HG03045 (cell line): ENCODE data around the gene RAB7A.
"Not testable (repeated sequence)": the region's sequence is repeated elsewhere in the genome, so short reads cannot be mapped to it uniquely, and the experiment has no call there.

Experiments
- ATAC-seq: cut with Tn5 transposase; IDR thresholded peaks from one replicate; pipeline ENCODE4 v1.9.1; 2021; ENCODE audit warnings: mild to moderate bottlenecking, moderate library complexity; ENCODE audit not compliant: unreplicated experiment

RAB7A gene

DNA sequence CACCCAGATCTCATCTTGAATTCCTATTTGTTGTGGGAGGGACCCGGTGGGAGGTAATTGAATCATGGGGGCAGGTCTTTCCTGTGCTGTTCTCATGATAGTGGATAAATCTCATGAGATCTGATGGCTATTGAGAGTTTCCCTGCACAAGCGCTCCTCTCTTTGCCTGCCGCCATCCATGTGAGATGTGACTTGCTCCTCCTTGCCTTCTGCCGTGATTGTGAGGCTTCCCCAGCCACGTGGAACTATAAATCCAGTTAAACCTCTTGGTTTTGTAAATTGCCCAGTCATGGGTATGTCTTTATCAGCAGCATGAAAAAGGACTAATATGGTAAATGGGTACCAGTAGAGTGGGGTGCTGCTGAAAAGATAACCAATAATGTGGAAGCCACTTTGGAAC lies 23.6 kb downstream of the RAB7A start:
- ATAC-seq: not testable (repeated sequence)

DNA sequence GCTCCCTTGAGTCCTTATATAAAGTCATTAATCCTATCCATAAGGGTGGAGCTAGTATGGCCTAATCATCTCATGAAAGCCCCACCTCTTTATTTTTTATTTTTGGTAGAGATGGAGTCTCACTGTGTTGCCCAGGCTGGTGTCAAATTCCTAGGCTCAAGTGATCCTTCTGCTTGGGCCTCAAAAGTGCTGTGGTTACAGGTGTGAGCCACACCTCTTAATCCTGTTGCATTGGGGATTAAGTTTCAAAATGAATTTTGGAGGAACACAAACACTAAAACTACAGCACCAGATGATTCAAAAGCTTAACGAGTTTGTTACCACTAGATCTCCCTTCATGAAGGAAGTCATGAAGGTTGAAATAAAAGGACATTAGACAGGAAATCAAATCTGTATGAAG lies 27.7 kb downstream of the RAB7A start:
- no peak for ATAC-seq

GRCh38 chr3:128760042-128760441 lies 34.1 kb downstream of the RAB7A start:
- no peak for ATAC-seq

DNA sequence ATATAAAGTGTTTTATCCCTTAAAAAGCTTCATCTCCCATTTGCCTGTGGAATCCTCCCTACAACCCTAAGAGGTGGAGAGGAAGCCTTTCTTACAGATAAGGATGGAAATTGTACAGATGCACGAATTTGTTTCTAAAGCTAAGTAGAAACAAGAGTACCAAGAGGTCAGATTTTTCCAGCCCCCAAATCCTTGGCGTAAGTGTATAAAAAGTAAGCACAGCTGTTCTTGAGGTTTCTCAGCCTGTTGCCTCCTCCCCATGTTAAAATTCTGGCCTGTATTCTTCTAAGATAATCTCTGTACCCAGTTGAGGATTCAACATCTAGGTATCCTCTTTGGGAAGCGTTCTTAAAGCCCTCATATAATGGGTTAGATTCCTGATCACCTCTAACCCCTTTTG lies 34.9 kb downstream of the RAB7A start:
- no peak for ATAC-seq

GRCh38 chr3:128761392-128761791 lies 35.4 kb downstream of the RAB7A start:
- ATAC-seq: no peak

DNA sequence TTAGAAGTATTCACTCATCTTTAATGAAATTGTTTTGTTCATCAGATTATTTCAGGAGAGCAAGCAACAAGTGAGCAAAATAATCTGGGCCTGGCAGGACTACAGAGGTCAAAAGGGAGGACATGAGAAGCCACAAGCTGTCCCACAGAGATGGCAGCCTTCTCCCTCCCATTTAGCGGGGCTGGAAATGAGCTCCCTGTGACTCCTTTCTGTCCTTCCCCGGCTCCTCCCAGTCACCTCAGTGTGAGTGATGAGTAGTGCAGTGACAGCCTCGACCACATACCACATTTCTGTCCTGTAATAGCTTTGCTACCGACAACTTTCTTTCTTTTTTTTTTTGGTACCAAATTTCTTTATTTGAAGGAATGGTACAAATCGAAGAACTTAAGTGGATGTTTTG lies 38.0 kb downstream of the RAB7A start:
- ATAC-seq: no peak

- ATAC-seq: no peak
Measured at GRCh38 chr3:128764863-128765262, 38.9 kb downstream of the RAB7A start.

DNA sequence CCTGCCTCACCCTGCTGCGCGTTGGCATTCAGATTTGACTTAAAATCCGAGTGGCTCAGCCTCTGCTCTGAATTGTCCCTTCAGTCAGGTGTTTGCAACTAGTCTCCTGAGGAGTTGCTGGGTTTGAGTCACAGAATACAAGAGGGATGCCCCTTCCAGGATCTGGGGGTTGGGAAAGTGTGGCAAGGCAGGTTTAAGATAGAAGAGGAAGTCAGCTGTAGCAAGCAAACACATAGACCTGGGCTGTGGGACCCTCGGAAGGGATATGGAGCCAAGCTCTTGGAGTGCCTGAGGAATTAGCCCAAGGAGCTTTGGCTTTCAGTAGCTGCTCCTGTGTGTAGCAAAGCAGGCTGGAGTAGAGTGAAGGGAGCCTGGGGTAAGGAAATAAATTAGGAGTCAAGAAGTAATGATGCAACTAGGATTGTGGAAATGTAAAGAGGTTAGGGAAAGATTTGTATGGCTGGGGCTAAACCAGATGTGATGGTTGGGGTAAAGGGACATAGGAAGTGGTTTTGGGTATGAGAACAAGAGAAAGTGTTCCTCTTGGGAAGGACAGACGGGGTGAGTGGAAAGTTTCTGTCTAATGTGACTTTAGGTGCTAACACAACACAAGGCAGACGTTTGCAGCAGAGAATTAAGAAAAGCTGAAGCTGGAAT lies 41.2 kb downstream of the RAB7A start:
- ATAC-seq: no peak

- ATAC-seq: no peak
Measured at GRCh38 chr3:128768471-128768870, 42.5 kb downstream of the RAB7A start.

- no peak for ATAC-seq
Measured at GRCh38 chr3:128770387-128770786, 44.4 kb downstream of the RAB7A start.

GRCh38 chr3:128773189-128773588 lies 47.2 kb downstream of the RAB7A start:
- not testable (repeated sequence) for ATAC-seq

- not testable (repeated sequence) for ATAC-seq
Measured at GRCh38 chr3:128773592-128773991, 47.6 kb downstream of the RAB7A start.

- no peak for ATAC-seq
Measured at GRCh38 chr3:128775241-128775640, 49.3 kb downstream of the RAB7A start.

- ATAC-seq: no peak
Measured at GRCh38 chr3:128775906-128776542, 50.0 kb downstream of the RAB7A start.

DNA sequence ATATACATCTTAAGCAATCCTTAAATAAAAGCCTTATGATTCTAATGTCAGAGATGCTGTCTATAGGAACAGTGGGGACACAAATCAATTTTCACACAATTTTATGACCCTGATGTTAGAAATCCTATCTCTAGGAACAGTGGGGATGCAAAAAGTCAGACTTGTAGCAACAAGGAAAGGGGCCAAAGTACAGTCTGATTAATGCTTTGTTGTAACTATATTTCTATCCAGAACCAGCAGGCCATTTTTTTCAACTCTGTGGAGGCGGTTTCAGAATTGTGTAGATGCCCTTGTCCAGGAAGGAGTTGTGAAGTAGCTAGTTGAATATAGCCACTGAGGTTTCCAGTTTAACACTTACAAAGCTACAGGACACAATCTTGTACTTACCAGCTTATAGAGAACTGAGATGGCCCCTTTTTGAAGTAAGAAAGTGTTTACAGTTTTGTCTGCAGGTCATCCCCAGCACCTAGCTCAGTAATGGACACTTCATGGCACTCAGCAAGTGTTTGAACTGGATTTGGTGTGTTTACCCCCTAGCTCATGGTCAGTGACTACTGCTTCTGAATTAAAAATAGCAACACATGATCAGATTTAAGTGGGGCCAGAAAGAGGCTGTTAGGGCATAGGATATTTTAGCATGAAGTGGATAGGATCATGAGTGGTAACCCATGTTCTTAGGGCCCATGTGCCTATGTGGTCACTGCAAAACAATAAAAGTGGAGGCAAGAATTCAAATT lies 54.3 kb downstream of the RAB7A start:
- no peak for ATAC-seq

DNA sequence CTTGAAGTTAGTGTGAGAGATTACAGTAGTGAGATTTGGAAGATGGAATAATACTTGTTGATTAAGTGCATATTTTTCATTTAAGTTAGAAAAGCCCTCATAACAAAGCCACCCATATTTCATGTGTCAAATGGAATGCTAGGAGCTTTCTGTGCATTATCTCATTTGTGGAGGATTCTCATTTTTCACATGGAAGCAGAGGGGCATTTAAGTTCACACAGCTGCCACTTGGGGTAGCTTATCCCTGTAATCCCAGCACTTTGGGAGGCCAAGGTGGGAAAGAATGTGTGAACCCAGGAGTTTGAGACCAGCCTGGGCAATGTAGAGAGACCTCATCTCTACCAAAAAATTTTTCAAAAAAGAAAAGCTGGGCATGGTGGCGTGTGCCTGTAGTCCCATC lies 55.2 kb downstream of the RAB7A start:
- no peak for ATAC-seq

- no peak for ATAC-seq
Measured at GRCh38 chr3:128782282-128783146, 56.5 kb downstream of the RAB7A start.

GRCh38 chr3:128783774-128784173 lies 57.8 kb downstream of the RAB7A start:
- no peak for ATAC-seq

GRCh38 chr3:128784232-128784631 lies 58.2 kb downstream of the RAB7A start:
- ATAC-seq: no peak

- ATAC-seq: no peak
Measured at GRCh38 chr3:128784843-128785242, 58.9 kb downstream of the RAB7A start.

DNA sequence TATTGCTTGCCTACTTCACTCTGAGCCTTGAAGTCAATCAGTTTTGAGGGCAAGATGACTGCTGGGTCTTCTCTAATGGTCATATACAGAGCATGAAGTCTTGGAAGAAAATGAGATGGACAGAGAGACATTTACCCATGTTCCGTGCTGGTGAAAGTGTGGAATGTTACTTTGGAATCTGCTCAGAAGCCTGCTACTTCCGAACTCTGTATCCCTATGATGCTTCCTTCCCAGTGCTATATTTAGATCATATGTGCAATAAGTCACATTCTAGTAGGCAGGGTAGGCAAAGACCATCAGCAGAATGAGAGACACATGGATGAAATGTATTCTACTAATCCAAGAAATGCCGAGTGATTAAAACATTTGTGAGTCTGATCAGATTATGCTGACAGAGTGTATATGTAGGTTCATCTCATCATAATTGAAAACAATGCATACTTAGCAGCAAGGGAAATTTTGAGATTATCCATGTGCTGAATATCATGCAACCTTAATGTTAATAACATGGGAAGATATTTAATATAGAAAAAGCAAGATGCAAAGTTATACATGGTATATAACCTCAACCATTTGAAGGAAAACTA lies 60.5 kb downstream of the RAB7A start:
- ATAC-seq: no peak
